ENCODE data around the gene FRMD8.

The FRMD8 gene

GRCh38 chr11:65427691-65428577 is 41.5 kb downstream of the FRMD8 start:
- Mint-ChIP-seq H3K4me1 (peaks cover 83% of the 10 kb centered on the region), H3K36me3 (ENCODE audit: low read depth) (peaks cover 60% of the 10 kb centered on the region), H3K9me3 (no peaks in the 10 kb centered on the region), H3K4me3 (peak overlapping the region; percentile 100), H3K27ac (peak overlapping the region; percentile 97), H3K27me3 (peaks cover 1% of the 10 kb centered on the region)
- peak; percentile 52 for DNase-seq
- ATAC-seq, result peak; percentile 16

GRCh38 chr11:65428578-65429067 is 42.2 kb downstream of the FRMD8 start:
- no peak for DNase-seq

GRCh38 chr11:65429068-65429681 is 42.7 kb downstream of the FRMD8 start:
- ATAC-seq (no peak), DNase-seq (no peak)
- Mint-ChIP-seq H3K9me3 (no peaks in the 10 kb centered on the region), H3K27me3 (no peaks in the 10 kb centered on the region), H3K4me1 (peaks cover 92% of the 10 kb centered on the region), H3K27ac (peak overlapping the region; percentile 97), H3K36me3 (ENCODE audit: low read depth) (peaks cover 53% of the 10 kb centered on the region), H3K4me3 (peak overlapping the region; percentile 100)

More at GRCh38 chr11:65428578-65429067, 42.2 kb downstream of the FRMD8 start:
- Mint-ChIP-seq H3K4me3 (peak overlapping the region; percentile 100), H3K27me3 (no peaks in the 10 kb centered on the region), H3K9me3 (no peaks in the 10 kb centered on the region), H3K27ac (peak overlapping the region; percentile 97), H3K36me3 (ENCODE audit: low read depth) (peaks cover 55% of the 10 kb centered on the region), H3K4me1 (peaks cover 87% of the 10 kb centered on the region)
- ATAC-seq, result no peak

GRCh38 chr11:65429724-65430405 is 43.4 kb downstream of the FRMD8 start:
- ATAC-seq, result no peak
- peak overlapping the region; percentile 100 for H3K4me3 Mint-ChIP-seq
- H3K36me3 Mint-ChIP-seq (ENCODE audit: low read depth), result peaks cover 53% of the 10 kb centered on the region
- no peaks in the 10 kb centered on the region for H3K9me3 Mint-ChIP-seq
- H3K27me3 Mint-ChIP-seq, result no peaks in the 10 kb centered on the region
- DNase-seq, result peak; percentile 57
- H3K4me1 Mint-ChIP-seq, result peaks cover 93% of the 10 kb centered on the region
- peak overlapping the region; percentile 97 for H3K27ac Mint-ChIP-seq

- no peak for DNase-seq
- H3K9me3 Mint-ChIP-seq, result no peaks in the 10 kb centered on the region
- H3K36me3 Mint-ChIP-seq (ENCODE audit: low read depth), result peaks cover 53% of the 10 kb centered on the region
- peak overlapping the region; percentile 97 for H3K27ac Mint-ChIP-seq
- peak overlapping the region; percentile 100 for H3K4me3 Mint-ChIP-seq
- H3K4me1 Mint-ChIP-seq, result peaks cover 95% of the 10 kb centered on the region
- ATAC-seq, result no peak
- no peaks in the 10 kb centered on the region for H3K27me3 Mint-ChIP-seq
Observed at GRCh38 chr11:65430406-65431217, 44.2 kb downstream of the FRMD8 start.

- peaks cover 50% of the 10 kb centered on the region for H3K36me3 Mint-ChIP-seq (ENCODE audit: low read depth)
- H3K4me1 Mint-ChIP-seq, result peaks cover 97% of the 10 kb centered on the region
- ATAC-seq (peak; percentile 18), DNase-seq (no peak)
- H3K27me3 Mint-ChIP-seq, result no peaks in the 10 kb centered on the region
- H3K27ac Mint-ChIP-seq, result peak overlapping the region; percentile 85
- peak overlapping the region; percentile 33 for H3K4me3 Mint-ChIP-seq
- H3K9me3 Mint-ChIP-seq, result no peaks in the 10 kb centered on the region
Observed at GRCh38 chr11:65431451-65432099, 45.1 kb downstream of the FRMD8 start.

GRCh38 chr11:65432100-65432650 is 45.7 kb downstream of the FRMD8 start:
- peak overlapping the region; percentile 33 for H3K4me3 Mint-ChIP-seq
- ATAC-seq, result no peak
- H3K4me1 Mint-ChIP-seq, result peaks cover 94% of the 10 kb centered on the region
- no peaks in the 10 kb centered on the region for H3K27me3 Mint-ChIP-seq
- peaks cover 46% of the 10 kb centered on the region for H3K36me3 Mint-ChIP-seq (ENCODE audit: low read depth)
- no peak for DNase-seq
- no peaks in the 10 kb centered on the region for H3K9me3 Mint-ChIP-seq
- peak overlapping the region; percentile 85 for H3K27ac Mint-ChIP-seq

GRCh38 chr11:65432686-65433582 is 46.5 kb downstream of the FRMD8 start:
- no peak for DNase-seq
- ATAC-seq, result no peak

GRCh38 chr11:65433657-65434056 is 47.2 kb downstream of the FRMD8 start:
- Mint-ChIP-seq H3K27me3 (no peaks in the 10 kb centered on the region), H3K4me3 (no peak overlapping the region), H3K27ac (no peak overlapping the region), H3K4me1 (peaks cover 85% of the 10 kb centered on the region), H3K36me3 (ENCODE audit: low read depth) (peaks cover 51% of the 10 kb centered on the region), H3K9me3 (no peaks in the 10 kb centered on the region)
- ATAC-seq (no peak), DNase-seq (no peak)

More at GRCh38 chr11:65432686-65433582, 46.5 kb downstream of the FRMD8 start:
- no peaks in the 10 kb centered on the region for H3K27me3 Mint-ChIP-seq
- no peaks in the 10 kb centered on the region for H3K9me3 Mint-ChIP-seq
- no peak overlapping the region for H3K4me3 Mint-ChIP-seq
- H3K36me3 Mint-ChIP-seq (ENCODE audit: low read depth), result peaks cover 47% of the 10 kb centered on the region
- peaks cover 88% of the 10 kb centered on the region for H3K4me1 Mint-ChIP-seq
- H3K27ac Mint-ChIP-seq, result peak overlapping the region; percentile 55

- no peaks in the 10 kb centered on the region for H3K27me3 Mint-ChIP-seq
- peaks cover 56% of the 10 kb centered on the region for H3K36me3 Mint-ChIP-seq (ENCODE audit: low read depth)
- peaks cover 85% of the 10 kb centered on the region for H3K4me1 Mint-ChIP-seq
- ATAC-seq (no peak), DNase-seq (no peak)
- no peaks in the 10 kb centered on the region for H3K9me3 Mint-ChIP-seq
- H3K27ac Mint-ChIP-seq, result no peak overlapping the region
- no peak overlapping the region for H3K4me3 Mint-ChIP-seq
Observed at GRCh38 chr11:65434057-65434666, 47.7 kb downstream of the FRMD8 start.

GRCh38 chr11:65434667-65435410 is 48.4 kb downstream of the FRMD8 start:
- ATAC-seq, result no peak
- Mint-ChIP-seq H3K9me3 (no peaks in the 10 kb centered on the region), H3K27ac (peak overlapping the region; percentile 61), H3K4me1 (peaks cover 85% of the 10 kb centered on the region), H3K4me3 (no peak overlapping the region), H3K27me3 (no peaks in the 10 kb centered on the region), H3K36me3 (ENCODE audit: low read depth) (peaks cover 62% of the 10 kb centered on the region)
- DNase-seq, result no peak

All from activated naive CD8-positive, alpha-beta T cell treated with anti-CD3 and anti-CD28 coated beads, Interleukin-2, amount 50 U/mL, for 24 hours (primary cell).